ENCODE measurements around the gene PWWP2A.

DNA sequence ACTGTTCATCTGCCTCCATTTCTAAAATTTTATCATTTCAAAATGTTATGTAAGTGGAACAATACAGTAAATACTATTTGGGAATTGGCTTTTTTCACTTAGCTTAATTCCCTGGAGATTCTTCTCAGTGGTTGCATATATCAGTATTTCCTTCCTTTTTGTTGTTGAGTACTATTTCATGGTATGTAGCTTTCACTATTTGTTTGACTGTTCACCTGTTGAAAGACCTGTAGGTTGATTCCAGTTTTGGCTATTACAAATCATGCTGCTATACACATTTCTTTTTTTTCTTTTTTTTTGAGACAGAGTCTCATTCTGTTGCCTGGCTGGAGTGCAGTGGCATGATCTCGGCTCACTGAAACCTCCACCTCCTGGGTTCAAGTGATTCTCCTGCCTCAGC is 33.0 kb upstream of the PWWP2A start:
- no peak for TF ChIP-seq EP300 (IDR thresholded peaks at IDR 0.05; ENCODE audit: borderline replicate concordance)
- TF ChIP-seq, protein P1, sequence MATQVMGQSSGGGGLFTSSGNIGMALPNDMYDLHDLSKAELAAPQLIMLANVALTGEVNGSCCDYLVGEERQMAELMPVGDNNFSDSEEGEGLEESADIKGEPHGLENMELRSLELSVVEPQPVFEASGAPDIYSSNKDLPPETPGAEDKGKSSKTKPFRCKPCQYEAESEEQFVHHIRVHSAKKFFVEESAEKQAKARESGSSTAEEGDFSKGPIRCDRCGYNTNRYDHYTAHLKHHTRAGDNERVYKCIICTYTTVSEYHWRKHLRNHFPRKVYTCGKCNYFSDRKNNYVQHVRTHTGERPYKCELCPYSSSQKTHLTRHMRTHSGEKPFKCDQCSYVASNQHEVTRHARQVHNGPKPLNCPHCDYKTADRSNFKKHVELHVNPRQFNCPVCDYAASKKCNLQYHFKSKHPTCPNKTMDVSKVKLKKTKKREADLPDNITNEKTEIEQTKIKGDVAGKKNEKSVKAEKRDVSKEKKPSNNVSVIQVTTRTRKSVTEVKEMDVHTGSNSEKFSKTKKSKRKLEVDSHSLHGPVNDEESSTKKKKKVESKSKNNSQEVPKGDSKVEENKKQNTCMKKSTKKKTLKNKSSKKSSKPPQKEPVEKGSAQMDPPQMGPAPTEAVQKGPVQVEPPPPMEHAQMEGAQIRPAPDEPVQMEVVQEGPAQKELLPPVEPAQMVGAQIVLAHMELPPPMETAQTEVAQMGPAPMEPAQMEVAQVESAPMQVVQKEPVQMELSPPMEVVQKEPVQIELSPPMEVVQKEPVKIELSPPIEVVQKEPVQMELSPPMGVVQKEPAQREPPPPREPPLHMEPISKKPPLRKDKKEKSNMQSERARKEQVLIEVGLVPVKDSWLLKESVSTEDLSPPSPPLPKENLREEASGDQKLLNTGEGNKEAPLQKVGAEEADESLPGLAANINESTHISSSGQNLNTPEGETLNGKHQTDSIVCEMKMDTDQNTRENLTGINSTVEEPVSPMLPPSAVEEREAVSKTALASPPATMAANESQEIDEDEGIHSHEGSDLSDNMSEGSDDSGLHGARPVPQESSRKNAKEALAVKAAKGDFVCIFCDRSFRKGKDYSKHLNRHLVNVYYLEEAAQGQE (IDR thresholded peaks at IDR 0.05; ENCODE audit: low read depth), result no peak
- TF ChIP-seq, protein P2, sequence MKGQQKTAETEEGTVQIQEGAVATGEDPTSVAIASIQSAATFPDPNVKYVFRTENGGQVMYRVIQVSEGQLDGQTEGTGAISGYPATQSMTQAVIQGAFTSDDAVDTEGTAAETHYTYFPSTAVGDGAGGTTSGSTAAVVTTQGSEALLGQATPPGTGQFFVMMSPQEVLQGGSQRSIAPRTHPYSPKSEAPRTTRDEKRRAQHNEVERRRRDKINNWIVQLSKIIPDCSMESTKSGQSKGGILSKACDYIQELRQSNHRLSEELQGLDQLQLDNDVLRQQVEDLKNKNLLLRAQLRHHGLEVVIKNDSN (IDR thresholded peaks at IDR 0.05), result no peak
- TF ChIP-seq, protein P3, sequence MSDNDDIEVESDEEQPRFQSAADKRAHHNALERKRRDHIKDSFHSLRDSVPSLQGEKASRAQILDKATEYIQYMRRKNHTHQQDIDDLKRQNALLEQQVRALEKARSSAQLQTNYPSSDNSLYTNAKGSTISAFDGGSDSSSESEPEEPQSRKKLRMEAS (IDR thresholded peaks at IDR 0.05), result no peak

Data from Ishikawa (cell line).